GM20000 (cell line): ENCODE measurements around the gene TMEM134.

Experiments
- DNase-seq: peaks from one replicate; pipeline ENCODE4 v3.0.0; 2012; ENCODE audit warnings: low spot score
- CTCF ChIP-seq: IDR thresholded peaks from 2 replicates; pipeline ENCODE4 v1.5.1; 2012; ENCODE audit warnings: mild to moderate bottlenecking, control low read depth; ENCODE audit errors: extremely low read depth, missing control alignments

The TMEM134 gene

GRCh38 chr11:67503119-67504004 is 34.3 kb upstream of the TMEM134 start:
- DNase-seq = no peak

DNA sequence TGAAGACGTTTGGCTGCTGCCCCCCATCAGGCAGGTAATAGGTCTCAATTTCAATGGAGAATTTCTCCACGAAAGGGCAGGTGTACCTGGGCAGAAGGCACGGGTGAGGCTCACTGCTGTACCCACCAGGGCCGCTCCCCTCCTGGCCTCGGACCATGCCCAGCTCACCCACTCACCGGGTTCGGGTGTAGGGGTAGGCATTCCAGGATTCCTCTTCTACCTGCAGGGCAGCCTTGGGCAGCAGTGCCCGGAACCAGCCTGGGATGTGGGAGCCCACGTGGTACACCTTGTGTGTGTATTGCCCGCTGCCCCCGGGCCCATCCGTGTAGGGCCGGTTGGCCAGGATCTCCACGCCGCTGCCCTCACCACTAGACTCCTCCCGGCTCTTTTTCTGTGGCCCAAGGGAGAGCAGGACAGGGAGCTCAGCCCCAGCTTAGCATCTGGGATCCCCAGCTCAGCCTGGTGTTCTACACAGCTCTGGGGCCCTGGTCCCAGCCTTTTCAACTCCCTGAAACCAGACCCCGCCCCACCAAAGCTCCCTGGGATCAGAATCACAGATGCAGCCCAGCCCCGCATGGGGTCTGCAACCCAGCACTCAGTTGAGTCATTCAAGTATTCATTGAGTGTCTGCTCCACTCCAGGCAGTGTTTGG is 33.4 kb upstream of the TMEM134 start:
- TF ChIP-seq CTCF = no peak
- no peak for DNase-seq

More at GRCh38 chr11:67503119-67504004, 34.3 kb upstream of the TMEM134 start:
- no peak for TF ChIP-seq CTCF

DNA sequence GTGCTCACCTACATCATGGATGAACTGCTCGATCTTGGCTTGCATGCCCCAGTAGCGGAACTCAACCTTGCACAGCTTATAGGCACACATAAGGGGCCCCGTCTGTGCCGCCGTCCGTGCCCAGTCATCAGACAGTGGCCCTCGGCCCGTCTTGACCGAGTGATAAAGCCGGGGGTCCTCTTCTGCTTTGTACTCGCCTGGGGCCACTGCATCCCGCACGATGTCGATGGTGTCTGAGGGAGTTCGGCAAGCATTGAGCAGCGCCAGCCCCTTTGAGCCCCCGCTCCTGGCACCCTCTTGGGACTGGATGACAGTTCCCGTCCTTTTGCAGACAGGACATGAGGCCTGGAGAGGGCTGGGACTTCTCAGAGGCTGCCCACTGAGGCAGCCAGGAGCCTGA is 32.8 kb upstream of the TMEM134 start:
- DNase-seq = no peak
- no peak for TF ChIP-seq CTCF

DNA sequence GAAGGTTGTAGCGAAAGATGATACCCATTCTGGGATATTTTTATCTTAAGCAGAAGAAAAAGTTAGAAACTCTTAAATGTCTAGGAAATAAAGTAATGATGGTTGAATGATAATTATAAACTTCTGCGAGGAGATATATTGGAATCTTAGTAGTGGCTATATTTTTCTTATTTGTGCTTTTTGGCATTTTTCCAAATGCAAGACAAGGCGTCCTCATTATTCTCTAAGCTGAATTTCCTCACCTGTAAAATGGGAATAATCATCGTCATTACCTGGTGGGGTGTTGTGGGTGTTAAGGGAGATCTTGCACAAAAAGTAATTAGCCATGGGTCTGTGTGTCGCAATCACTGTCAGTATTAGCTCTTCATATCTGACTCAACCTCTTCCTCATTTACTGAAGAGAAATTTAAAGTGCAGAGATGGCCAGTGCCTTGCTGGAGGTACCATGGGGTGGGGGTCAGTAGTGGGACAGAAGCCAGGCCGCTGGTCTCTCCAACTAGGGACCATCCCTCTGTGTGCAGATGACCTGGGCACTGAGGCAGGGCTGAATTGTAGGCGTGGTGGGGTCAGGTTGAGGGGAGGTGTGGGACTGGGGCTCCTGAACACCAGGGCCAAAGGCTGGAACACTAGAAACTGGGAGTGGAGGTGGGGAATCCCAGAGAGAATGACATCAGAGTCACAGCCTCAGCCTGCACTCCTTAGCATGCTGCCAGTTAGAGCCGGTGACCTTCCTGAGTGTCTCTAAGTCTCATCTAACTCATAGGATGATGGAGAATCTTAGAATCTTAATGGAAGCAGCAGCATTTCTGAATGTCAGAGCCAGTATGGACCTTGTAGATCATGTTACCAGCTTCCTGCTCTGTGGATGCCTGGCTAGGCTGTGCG is 32.0 kb upstream of the TMEM134 start:
- TF ChIP-seq CTCF = no peak
- no peak for DNase-seq

GRCh38 chr11:67500484-67500821 is 31.4 kb upstream of the TMEM134 start:
- DNase-seq = no peak
- TF ChIP-seq CTCF = no peak

- no peak for DNase-seq
- no peak for TF ChIP-seq CTCF
Observed at GRCh38 chr11:67499808-67500483, 30.9 kb upstream of the TMEM134 start.
